CD8-positive, alpha-beta memory T cell (primary cell): ENCODE data around the gene CCDC120. TPM values are rescaled to one million over a fixed set of nuclear protein-coding genes. Genes with fewer than 3 reads are reported as not detected.

Source experiments
- CTCF ChIA-PET: fragments of 350-600 bp; sonication (Branson Sonifier 250); formaldehyde crosslinking; loops from one replicate; lab custom pipeline; 2021; ENCODE audit warnings: antibody characterized with exemption; lab: Charles Lee
- POLR2A ChIA-PET: fragments of 350-600 bp; sonication (Branson Sonifier 250); formaldehyde crosslinking; loops from one replicate; lab custom pipeline; 2021; ENCODE audit warnings: antibody characterized with exemption; lab: Charles Lee
- DNase-seq, 5 donors: peaks; one replicate each; pipeline versions ENCODE4 v3.0.0 to v3.0.0-alpha.2; 2020 to 2022; ENCODE audit warnings: mixed read lengths in 1 of 5
- H3K27ac ChIP-seq: one replicate; pipeline ENCODE4 v1.7.0; 2013; ENCODE audit warnings: low read depth, mild to moderate bottlenecking, low read length, moderate library complexity
- H3K27me3 ChIP-seq: 2 replicates; pipeline ENCODE4 v1.7.0; 2013; ENCODE audit warnings: low read length, mild to moderate bottlenecking; ENCODE audit not compliant: insufficient read depth, poor library complexity, severe bottlenecking
- H3K36me3 ChIP-seq: 2 replicates; pipeline ENCODE4 v1.7.0; 2013; ENCODE audit warnings: mild to moderate bottlenecking, low read length, moderate library complexity; ENCODE audit not compliant: insufficient read depth
- H3K4me1 ChIP-seq: 2 replicates; pipeline ENCODE4 v1.7.0; 2013; ENCODE audit warnings: mild to moderate bottlenecking, low read length, moderate library complexity; ENCODE audit not compliant: insufficient read depth
- H3K4me3 ChIP-seq: 2 replicates; pipeline ENCODE4 v1.7.0; 2013; ENCODE audit warnings: mild to moderate bottlenecking, low read length
- H3K9me3 ChIP-seq: 2 replicates; pipeline ENCODE4 v1.7.0; 2013; ENCODE audit warnings: mild to moderate bottlenecking, low read length
- H3K27ac Mint-ChIP-seq, 8 donors: one replicate each; pipeline ENCODE4 v1.8.0; 2020 to 2021; ENCODE audit warnings: mixed read lengths in 8 of 8, mild to moderate bottlenecking in 6 of 8, inconsistent platforms in 3 of 8, moderate library complexity in 3 of 8
- H3K27me3 Mint-ChIP-seq, 2 donors: one replicate each; pipeline ENCODE4 v1.8.0; 2020 to 2021; ENCODE audit warnings: mixed read lengths in 2 of 2, mild to moderate bottlenecking in 1 of 2, moderate library complexity in 1 of 2
- H3K36me3 Mint-ChIP-seq, 3 donors: one replicate each; pipeline ENCODE4 v1.8.0; 2020 to 2021; ENCODE audit warnings: mixed read lengths in 3 of 3, inconsistent platforms in 1 of 3, mild to moderate bottlenecking in 1 of 3
- H3K4me1 Mint-ChIP-seq, 3 donors: one replicate each; pipeline ENCODE4 v1.8.0; 2020 to 2021; ENCODE audit warnings: mixed read lengths in 3 of 3, inconsistent platforms in 1 of 3, mild to moderate bottlenecking in 1 of 3
- H3K4me3 Mint-ChIP-seq, 7 donors: one replicate each; pipeline ENCODE4 v1.8.0; 2020 to 2021; ENCODE audit warnings: mixed read lengths in 7 of 7, mild to moderate bottlenecking in 6 of 7, moderate library complexity in 4 of 7, inconsistent platforms in 2 of 7
- H3K9me3 Mint-ChIP-seq, 5 donors: one replicate each; pipeline ENCODE4 v1.8.0; 2020 to 2022; ENCODE audit warnings: mixed read lengths in 5 of 5, mild to moderate bottlenecking in 3 of 5, moderate library complexity in 2 of 5, inconsistent platforms in 1 of 5
- polyA plus RNA-seq: library from polyadenylated mRNA; unstranded; fragments of 300-500 nt; fragmentation: Illumina TruSeq; gene quantifications from one replicate; pipeline ENCODE4 v1.2.3, GENCODE V29; 2021
- total RNA-seq, 2 experiments: library from RNA; stranded (reverse); gene quantifications; one replicate each; pipeline ENCODE4 v1.2.3, GENCODE V29; 2021

The CCDC120 gene
- total and polyA plus RNA-seq, 3 experiments from 2014 or later: 1.5 to 5.4 (median 5.1) TPM

DNA sequence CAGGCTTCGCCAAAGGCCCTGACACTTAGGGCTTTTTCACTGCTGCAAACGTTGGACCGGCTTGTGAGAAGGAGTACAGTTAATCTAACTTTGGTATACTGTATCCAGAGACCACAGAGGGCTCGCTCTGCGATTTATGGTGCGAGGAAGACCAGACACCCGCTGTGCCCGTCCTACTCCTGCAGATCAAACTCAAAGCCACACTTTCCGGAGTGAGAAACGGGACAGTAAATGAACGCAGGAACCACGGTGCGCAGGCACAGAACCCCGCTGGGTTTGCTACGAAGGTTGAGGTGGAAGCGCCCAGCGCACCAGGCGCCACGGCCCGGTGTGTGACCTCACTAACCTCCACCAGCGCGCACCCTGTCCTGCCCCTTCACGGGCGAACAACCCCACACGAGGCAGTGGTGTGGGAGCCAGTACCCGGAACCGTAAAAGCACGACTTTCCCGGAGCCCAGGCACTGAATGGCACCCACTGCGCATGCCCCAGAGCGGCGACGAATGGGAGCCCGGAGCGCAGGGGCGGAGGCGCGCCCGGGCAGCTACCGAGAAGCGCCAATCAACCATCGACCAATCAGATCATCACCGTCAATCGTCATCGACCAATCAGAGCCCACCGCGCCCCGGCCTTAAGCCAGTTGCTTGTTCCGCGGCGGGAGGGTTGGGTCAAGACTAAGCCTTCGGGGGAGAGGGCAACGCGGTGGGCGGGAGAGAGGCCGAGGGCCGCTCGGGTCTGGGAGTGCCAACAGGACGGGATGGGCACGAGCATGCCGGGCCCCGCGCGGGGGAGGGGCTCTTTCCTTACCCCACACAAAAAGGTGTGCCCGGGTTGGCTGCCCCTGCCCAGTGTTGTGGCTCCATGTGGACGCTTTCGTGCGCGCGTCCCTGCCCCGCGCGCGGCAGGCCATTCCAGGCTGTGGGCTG is 42.2 kb downstream of the CCDC120 start:
- Mint-ChIP-seq H3K4me3 (peak overlapping the region; percentile 87 to 93 (median 89)), H3K4me1 (peaks cover 0 to 10% (median 3%) of the 10 kb centered on the region in 3 donors), H3K27ac (peak overlapping the region; percentile 88 to 97 (median 95)), H3K27me3 (no peaks in the 10 kb centered on the region), H3K36me3 (peaks cover 0 to 6% (median 0%) of the 10 kb centered on the region in 3 donors), H3K9me3 (peaks cover 0 to 2% (median 0%) of the 10 kb centered on the region in 5 donors)
- Histone ChIP-seq H3K9me3 (no peaks in the 10 kb centered on the region), H3K4me3 (peak overlapping the region; percentile 78), H3K4me1 (no peaks in the 10 kb centered on the region), H3K36me3 (no peaks in the 10 kb centered on the region), H3K27ac (peak overlapping the region; percentile 71), H3K27me3 (no peaks in the 10 kb centered on the region)
- ChIA-PET POLR2A (interaction anchor here (0.6 kb wide), 2 partner anchors 14 to 497 kb away, joined by 4 to 7 read pairs; no protein-coding TSS in a partner anchor), CTCF (interaction anchor here (0.6 to 1.5 kb wide), 2 partner anchors 10 to 25 kb away, joined by 3 to 4 read pairs; no protein-coding TSS in a partner anchor)
- peak; percentile 81 to 93 (median 89) for DNase-seq

DNA sequence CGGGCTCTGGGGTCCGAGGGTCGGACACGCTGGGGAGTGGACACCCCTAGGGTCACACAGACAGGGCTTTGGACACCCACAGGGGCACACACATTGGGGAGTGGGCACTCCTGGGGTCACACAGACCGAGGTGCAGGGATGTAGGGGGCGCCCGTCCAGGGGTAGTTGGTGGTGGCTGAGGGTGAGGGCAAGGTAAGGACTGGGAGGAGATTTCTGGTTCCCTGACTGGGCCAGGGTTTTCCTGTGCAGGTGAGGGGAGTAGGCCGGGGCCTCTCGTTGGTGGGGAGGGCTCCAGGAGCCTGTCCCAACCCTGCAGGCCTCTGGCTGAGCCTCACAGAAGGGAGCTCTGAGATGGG is 42.8 kb downstream of the CCDC120 start:
- POLR2A ChIA-PET: no interaction called here
- CTCF ChIA-PET: interaction anchor here (0.6 kb wide), 1 partner anchor 26 kb away, joined by 3 read pairs; no protein-coding TSS in a partner anchor
- Mint-ChIP-seq H3K27me3 (peaks cover 0 to 2% of the 10 kb centered on the region in 2 donors), H3K4me1 (peaks cover 0 to 10% (median 3%) of the 10 kb centered on the region in 3 donors), H3K36me3 (peaks cover 0 to 10% (median 0%) of the 10 kb centered on the region in 3 donors), H3K27ac (peak overlapping the region in 4 of 8 donors; percentile 66 to 96 (median 94)), H3K4me3 (peak overlapping the region; percentile 87 to 93 (median 89)), H3K9me3 (no peaks in the 10 kb centered on the region)
- Histone ChIP-seq H3K27ac (no peak overlapping the region), H3K27me3 (no peaks in the 10 kb centered on the region), H3K4me1 (no peaks in the 10 kb centered on the region), H3K4me3 (peak overlapping the region; percentile 78), H3K9me3 (no peaks in the 10 kb centered on the region), H3K36me3 (no peaks in the 10 kb centered on the region)
- DNase-seq: no peak

- Histone ChIP-seq H3K27me3 (no peaks in the 10 kb centered on the region), H3K4me3 (no peak overlapping the region), H3K4me1 (no peaks in the 10 kb centered on the region), H3K36me3 (no peaks in the 10 kb centered on the region), H3K9me3 (no peaks in the 10 kb centered on the region), H3K27ac (no peak overlapping the region)
- Mint-ChIP-seq H3K4me3 (peak overlapping the region in 6 of 7 donors; percentile 50 to 92 (median 78)), H3K27ac (peak overlapping the region in 3 of 8 donors; percentile 52 to 95 (median 60)), H3K27me3 (peaks cover 0 to 2% of the 10 kb centered on the region in 2 donors), H3K36me3 (peaks cover 0 to 14% (median 0%) of the 10 kb centered on the region in 3 donors), H3K9me3 (no peaks in the 10 kb centered on the region), H3K4me1 (peaks cover 0 to 10% (median 3%) of the 10 kb centered on the region in 3 donors)
- CTCF ChIA-PET: no interaction called here
- no peak for DNase-seq
- POLR2A ChIA-PET: no interaction called here
Measured at GRCh38 chrX:49102190-49102589, 43.4 kb downstream of the CCDC120 start.

DNA sequence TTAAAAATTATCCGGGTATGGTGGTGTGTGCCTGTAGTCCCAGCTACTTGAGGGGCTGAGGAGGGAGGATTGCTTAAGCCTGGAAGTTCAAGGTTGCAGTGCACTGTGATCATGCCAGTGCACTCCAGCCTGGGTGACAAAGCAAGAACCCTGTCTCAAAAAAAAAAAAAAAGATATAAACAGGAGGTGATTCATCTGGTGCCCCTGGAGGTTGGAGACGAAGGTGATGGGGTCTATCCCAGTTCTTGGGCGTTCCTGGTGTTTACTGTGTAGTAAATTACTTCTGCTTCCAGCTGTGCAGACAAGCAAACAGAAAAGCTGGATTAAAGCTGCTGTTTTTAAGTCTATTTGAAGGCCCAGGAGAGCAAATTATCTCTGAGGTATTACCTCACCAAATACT is 44.8 kb downstream of the CCDC120 start:
- Histone ChIP-seq H3K36me3 (no peaks in the 10 kb centered on the region), H3K4me3 (no peak overlapping the region), H3K27ac (no peak overlapping the region), H3K27me3 (no peaks in the 10 kb centered on the region), H3K9me3 (no peaks in the 10 kb centered on the region), H3K4me1 (no peaks in the 10 kb centered on the region)
- H3K36me3 Mint-ChIP-seq: peaks cover 0 to 16% (median 0%) of the 10 kb centered on the region in 3 donors
- ChIA-PET CTCF (no interaction called here), POLR2A (no interaction called here)
- peaks cover 0 to 2% of the 10 kb centered on the region in 2 donors for H3K27me3 Mint-ChIP-seq
- H3K4me1 Mint-ChIP-seq: peaks cover 0 to 10% (median 3%) of the 10 kb centered on the region in 3 donors
- peak overlapping the region in 1 of 7 donors; percentile 8 for H3K4me3 Mint-ChIP-seq
- H3K27ac Mint-ChIP-seq: no peak overlapping the region
- no peaks in the 10 kb centered on the region for H3K9me3 Mint-ChIP-seq
- DNase-seq: no peak

GRCh38 chrX:49106296-49106695 is 47.5 kb downstream of the CCDC120 start:
- Histone ChIP-seq H3K27ac (no peak overlapping the region), H3K4me1 (no peaks in the 10 kb centered on the region), H3K27me3 (no peaks in the 10 kb centered on the region), H3K4me3 (no peak overlapping the region), H3K36me3 (no peaks in the 10 kb centered on the region), H3K9me3 (no peaks in the 10 kb centered on the region)
- Mint-ChIP-seq H3K36me3 (peaks cover 0 to 27% (median 2%) of the 10 kb centered on the region in 3 donors), H3K4me3 (no peak overlapping the region), H3K27me3 (peaks cover 0 to 2% of the 10 kb centered on the region in 2 donors), H3K9me3 (no peaks in the 10 kb centered on the region), H3K27ac (peak overlapping the region in 2 of 8 donors; percentile 43 to 50), H3K4me1 (peaks cover 0 to 3% (median 0%) of the 10 kb centered on the region in 3 donors)
- no peak for DNase-seq
- POLR2A ChIA-PET: no interaction called here
- CTCF ChIA-PET: interaction anchor here (0.6 kb wide), 1 partner anchor 564 kb away, joined by 3 read pairs; no protein-coding TSS in a partner anchor

- Mint-ChIP-seq H3K36me3 (peaks cover 0 to 31% (median 2%) of the 10 kb centered on the region in 3 donors), H3K4me1 (no peaks in the 10 kb centered on the region), H3K27me3 (peaks cover 0 to 2% of the 10 kb centered on the region in 2 donors), H3K9me3 (no peaks in the 10 kb centered on the region), H3K27ac (peak overlapping the region in 1 of 8 donors; percentile 42), H3K4me3 (no peak overlapping the region)
- no peaks in the 10 kb centered on the region for H3K9me3 ChIP-seq
- DNase-seq: no peak
- no peaks in the 10 kb centered on the region for H3K4me1 ChIP-seq
- H3K27me3 ChIP-seq: no peaks in the 10 kb centered on the region
- no peaks in the 10 kb centered on the region for H3K36me3 ChIP-seq
- no peak overlapping the region for H3K4me3 ChIP-seq
- POLR2A ChIA-PET: no interaction called here
- CTCF ChIA-PET: interaction anchor here (0.6 kb wide), 1 partner anchor 564 kb away, joined by 3 read pairs; no protein-coding TSS in a partner anchor
- no peak overlapping the region for H3K27ac ChIP-seq
Measured at GRCh38 chrX:49106930-49107329, 48.1 kb downstream of the CCDC120 start.

DNA sequence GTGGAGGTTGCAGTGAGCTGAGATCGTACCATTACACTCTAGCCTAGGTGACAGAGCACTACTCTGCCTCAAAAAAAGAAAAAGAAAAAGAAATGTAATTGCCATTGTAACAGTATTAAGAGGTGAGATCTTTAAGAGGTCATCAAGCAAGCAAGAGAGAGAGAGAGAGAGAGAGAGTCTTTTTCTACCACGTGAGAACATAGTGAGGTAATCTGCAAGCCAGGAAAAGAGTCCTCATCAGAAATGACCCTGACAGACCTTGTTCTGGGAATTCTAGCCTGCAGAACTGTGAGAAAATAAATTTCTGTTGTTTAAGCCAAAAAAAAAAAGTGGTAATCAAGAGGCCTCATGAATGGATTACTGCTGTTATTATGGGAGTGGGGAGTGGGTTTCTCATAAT is 49.8 kb downstream of the CCDC120 start:
- peaks cover 3% of the 10 kb centered on the region for H3K36me3 ChIP-seq
- H3K4me1 Mint-ChIP-seq: no peaks in the 10 kb centered on the region
- H3K27ac Mint-ChIP-seq: peak overlapping the region in 3 of 8 donors; percentile 35 to 43 (median 39)
- no peak overlapping the region for H3K27ac ChIP-seq
- H3K27me3 Mint-ChIP-seq: peaks cover 0 to 2% of the 10 kb centered on the region in 2 donors
- peaks cover 2 to 48% (median 5%) of the 10 kb centered on the region in 3 donors for H3K36me3 Mint-ChIP-seq
- ChIA-PET CTCF (no interaction called here), POLR2A (interaction anchor here (0.6 kb wide), 1 partner anchor 28 kb away, joined by 3 read pairs; no protein-coding TSS in a partner anchor)
- no peaks in the 10 kb centered on the region for H3K27me3 ChIP-seq
- no peaks in the 10 kb centered on the region for H3K4me1 ChIP-seq
- no peak overlapping the region for H3K4me3 Mint-ChIP-seq
- no peak for DNase-seq
- H3K9me3 ChIP-seq: no peaks in the 10 kb centered on the region
- H3K4me3 ChIP-seq: no peak overlapping the region
- H3K9me3 Mint-ChIP-seq: no peaks in the 10 kb centered on the region
